ENCODE measurements around the gene ATOX1.

Gene ATOX1

DNA sequence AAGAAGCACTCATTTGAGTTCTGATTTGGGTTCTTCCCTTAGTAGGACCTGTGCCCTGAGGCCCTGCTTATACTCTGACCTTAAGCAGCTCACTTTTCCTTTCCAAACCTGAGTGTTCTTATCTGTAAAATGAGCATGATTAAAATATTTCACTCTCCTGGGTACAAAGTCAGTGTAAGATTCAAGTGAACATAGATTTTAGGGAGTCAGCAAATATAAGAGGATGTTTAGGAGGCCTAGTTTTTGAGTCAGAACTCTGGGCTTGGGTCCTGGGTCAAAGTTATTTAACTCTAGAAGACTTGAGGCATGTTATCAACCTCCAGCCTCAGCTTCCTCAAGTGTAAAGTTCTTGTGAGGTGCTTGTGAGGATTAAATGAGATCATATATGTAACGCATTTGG lies 63.0 kb downstream of the ATOX1 start:
- no peak overlapping the region for H3K27ac ChIP-seq
- TF ChIP-seq, protein P1, sequence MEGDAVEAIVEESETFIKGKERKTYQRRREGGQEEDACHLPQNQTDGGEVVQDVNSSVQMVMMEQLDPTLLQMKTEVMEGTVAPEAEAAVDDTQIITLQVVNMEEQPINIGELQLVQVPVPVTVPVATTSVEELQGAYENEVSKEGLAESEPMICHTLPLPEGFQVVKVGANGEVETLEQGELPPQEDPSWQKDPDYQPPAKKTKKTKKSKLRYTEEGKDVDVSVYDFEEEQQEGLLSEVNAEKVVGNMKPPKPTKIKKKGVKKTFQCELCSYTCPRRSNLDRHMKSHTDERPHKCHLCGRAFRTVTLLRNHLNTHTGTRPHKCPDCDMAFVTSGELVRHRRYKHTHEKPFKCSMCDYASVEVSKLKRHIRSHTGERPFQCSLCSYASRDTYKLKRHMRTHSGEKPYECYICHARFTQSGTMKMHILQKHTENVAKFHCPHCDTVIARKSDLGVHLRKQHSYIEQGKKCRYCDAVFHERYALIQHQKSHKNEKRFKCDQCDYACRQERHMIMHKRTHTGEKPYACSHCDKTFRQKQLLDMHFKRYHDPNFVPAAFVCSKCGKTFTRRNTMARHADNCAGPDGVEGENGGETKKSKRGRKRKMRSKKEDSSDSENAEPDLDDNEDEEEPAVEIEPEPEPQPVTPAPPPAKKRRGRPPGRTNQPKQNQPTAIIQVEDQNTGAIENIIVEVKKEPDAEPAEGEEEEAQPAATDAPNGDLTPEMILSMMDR (conservative IDR thresholded peaks at IDR 0.05): no peak
- TF ChIP-seq ZFX (IDR thresholded peaks at IDR 0.05): no peak

DNA sequence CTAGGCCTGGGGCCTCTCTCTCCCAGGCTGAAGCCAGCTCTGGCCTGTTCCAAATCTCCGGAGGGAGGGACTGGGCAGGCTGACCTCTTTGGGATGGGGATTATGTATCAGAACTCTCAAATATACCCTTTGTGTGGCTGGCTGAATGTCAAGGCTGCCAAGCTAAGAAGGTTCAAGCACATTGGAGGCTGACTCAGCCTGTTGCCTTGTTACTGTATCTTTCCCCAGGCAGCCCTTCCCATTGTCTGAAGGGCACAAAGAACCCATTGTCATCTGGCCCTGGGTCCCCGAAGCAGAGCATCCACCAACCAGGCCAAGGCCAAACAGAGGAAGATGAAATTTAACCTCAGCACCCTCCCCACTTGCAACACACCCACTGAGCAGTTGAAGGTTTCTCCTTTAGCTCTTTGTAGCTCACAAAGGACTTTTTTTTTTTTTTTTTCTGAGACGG lies 64.4 kb downstream of the ATOX1 start:
- TF ChIP-seq, protein P1 (conservative IDR thresholded peaks at IDR 0.05): no peak
- TF ChIP-seq ZFX (IDR thresholded peaks at IDR 0.05): no peak
- no peak overlapping the region; the same call in 1 of the 2 replicates for H3K27ac ChIP-seq
